Fibroblast of lung (primary cell): ENCODE measurements around the gene CALY.

Source experiments
- EZH2 ChIP-seq: IDR thresholded peaks from 2 replicates; pipeline ENCODE4 v1.5.1; 2012; ENCODE audit warnings: low read length, control low read depth, mild to moderate bottlenecking; ENCODE audit errors: missing control alignments
- TF ChIP-seq, protein P1 (sequence below), 2 donors: IDR thresholded peaks in 1 of 2; conservative IDR thresholded peaks in 1 of 2; 1 replicate in 1 of 2; 2 replicates in 1 of 2; pipeline ENCODE4 v1.5.1; 2011 to 2012; ENCODE audit warnings: low read length in 2 of 2, control low read depth in 1 of 2, inconsistent platforms in 1 of 2, low read depth in 1 of 2, mild to moderate bottlenecking in 1 of 2

DNA sequence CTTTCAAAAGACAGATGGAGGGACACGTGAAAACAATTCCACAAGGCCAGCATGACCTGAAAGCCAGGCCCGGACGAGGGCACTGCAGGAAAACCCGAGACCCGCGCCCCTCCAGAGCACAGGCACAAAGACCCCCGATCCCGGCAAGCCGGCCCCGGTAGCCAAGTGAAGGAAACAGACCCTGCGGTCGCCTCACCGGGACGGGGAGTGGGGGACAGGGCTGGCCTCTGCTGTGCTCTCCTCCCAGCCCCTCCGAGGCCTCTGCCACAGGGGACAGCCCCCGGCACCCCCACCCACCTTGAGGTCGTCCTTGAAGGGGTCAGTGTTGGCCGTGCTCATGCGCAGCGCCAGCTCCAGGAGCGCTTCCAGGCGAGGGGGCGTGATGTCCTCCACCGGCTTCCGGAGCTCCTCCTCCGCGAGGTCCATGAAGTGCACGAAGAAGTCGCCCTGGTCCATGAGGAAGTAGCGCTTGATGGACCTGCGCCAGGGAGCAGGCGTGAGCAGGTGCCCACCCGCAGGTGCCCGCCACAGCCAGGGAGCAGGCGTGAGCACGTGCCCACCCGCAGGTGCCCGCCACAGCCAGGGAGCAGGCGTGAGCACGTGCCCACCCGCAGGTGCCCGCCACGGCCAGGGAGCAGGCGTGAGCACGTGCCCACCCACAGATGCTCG, 48.7 kb downstream of the CALY start:
- TF ChIP-seq, protein P1, sequence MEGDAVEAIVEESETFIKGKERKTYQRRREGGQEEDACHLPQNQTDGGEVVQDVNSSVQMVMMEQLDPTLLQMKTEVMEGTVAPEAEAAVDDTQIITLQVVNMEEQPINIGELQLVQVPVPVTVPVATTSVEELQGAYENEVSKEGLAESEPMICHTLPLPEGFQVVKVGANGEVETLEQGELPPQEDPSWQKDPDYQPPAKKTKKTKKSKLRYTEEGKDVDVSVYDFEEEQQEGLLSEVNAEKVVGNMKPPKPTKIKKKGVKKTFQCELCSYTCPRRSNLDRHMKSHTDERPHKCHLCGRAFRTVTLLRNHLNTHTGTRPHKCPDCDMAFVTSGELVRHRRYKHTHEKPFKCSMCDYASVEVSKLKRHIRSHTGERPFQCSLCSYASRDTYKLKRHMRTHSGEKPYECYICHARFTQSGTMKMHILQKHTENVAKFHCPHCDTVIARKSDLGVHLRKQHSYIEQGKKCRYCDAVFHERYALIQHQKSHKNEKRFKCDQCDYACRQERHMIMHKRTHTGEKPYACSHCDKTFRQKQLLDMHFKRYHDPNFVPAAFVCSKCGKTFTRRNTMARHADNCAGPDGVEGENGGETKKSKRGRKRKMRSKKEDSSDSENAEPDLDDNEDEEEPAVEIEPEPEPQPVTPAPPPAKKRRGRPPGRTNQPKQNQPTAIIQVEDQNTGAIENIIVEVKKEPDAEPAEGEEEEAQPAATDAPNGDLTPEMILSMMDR (conservative IDR thresholded peaks at IDR 0.05 in 1 of 2, IDR thresholded peaks at IDR 0.05 in 1 of 2; ENCODE audit: low read depth in 1 of 2, low read length in 2 of 2): no peak
- TF ChIP-seq EZH2: no peak
